DOHH2 (cell line): ENCODE results near the gene DCDC2C.

Source experiments
- CTCF ChIP-seq: fragments of 200-600 bp; sonication (generic); IDR thresholded peaks from one replicate; pipeline ENCODE4 v1.5.1; 2014; ENCODE audit warnings: antibody characterized with exemption, mild to moderate bottlenecking, low read depth, low read length; ENCODE audit not compliant: poor library complexity, severe bottlenecking
- EZH2phosphoT487 ChIP-seq: fragments of 200-600 bp; sonication (generic); IDR thresholded peaks from 2 replicates; pipeline ENCODE4 v1.6.1; 2017; ENCODE audit warnings: borderline replicate concordance, mild to moderate bottlenecking, antibody characterized with exemption, low read length, moderate library complexity, mixed read lengths

- TF ChIP-seq CTCF (no peak), EZH2phosphoT487 (no peak)
These were observed 145.4 kb downstream of the DCDC2C start for GRCh38 chr2:3848776-3849175.
